Heart right ventricle (tissue), 16 donors: Measurements from ENCODE around the gene DAPP1. TPM values are rescaled to one million over a fixed set of nuclear protein-coding genes. Genes with fewer than 3 reads are reported as not detected.

Experiments used
- ATAC-seq, 8 donors: fragments of 200-7000 bp; cut with Tn5 transposase; one replicate each; pipeline ENCODE4 v1.9.1; 2020; ENCODE audit warnings: mild to moderate bottlenecking in 8 of 8, moderate library complexity in 8 of 8, moderate number of reproducible peaks in 1 of 8
- DNase-seq, 2 donors: peaks; one replicate each; pipeline ENCODE4 v3.0.0-alpha.2; 2020
- H3K27ac ChIP-seq, 10 donors: fragments of 200-600 bp; sonication (generic) in 2 of 10; one replicate each; pipeline versions ENCODE4 v1.5.0 to v1.8.0; 2020 to 2022; ENCODE audit warnings: mild to moderate bottlenecking in 3 of 10
- H3K27me3 ChIP-seq, 7 donors: fragments of 200-600 bp; one replicate each; pipeline ENCODE4 v1.8.0; 2021 to 2022; ENCODE audit warnings: mild to moderate bottlenecking in 2 of 7
- H3K36me3 ChIP-seq, 9 donors: fragments of 200-600 bp; sonication (generic) in 1 of 9; one replicate each; pipeline versions ENCODE4 v1.5.0 to v1.8.0; 2020 to 2022; ENCODE audit warnings: mild to moderate bottlenecking in 2 of 9
- H3K4me1 ChIP-seq, 9 donors: fragments of 200-600 bp; sonication (generic) in 1 of 9; one replicate each; pipeline versions ENCODE4 v1.5.0 to v1.8.0; 2020 to 2022; ENCODE audit warnings: mild to moderate bottlenecking in 4 of 9
- H3K4me3 ChIP-seq, 10 donors: fragments of 200-600 bp; sonication (generic) in 2 of 10; one replicate each; pipeline versions ENCODE4 v1.5.0 to v1.8.0; 2020 to 2022; ENCODE audit warnings: mild to moderate bottlenecking in 7 of 10, moderate library complexity in 2 of 10
- H3K9me3 ChIP-seq, 11 donors: fragments of 200-600 bp in 10 of 11; sonication (generic) in 2 of 11; one replicate each; pipeline versions ENCODE4 v1.5.0 to v1.8.0; 2013 to 2022; ENCODE audit warnings: mild to moderate bottlenecking in 2 of 11, control low read depth in 1 of 11, moderate library complexity in 1 of 11
- WGBS, 2 donors: extraction: QIAGEN DNeasy Blood & Tissue Kit; methylation state at CpG; one replicate each; pipeline ENCODE4 v1.1.7; 2013; ENCODE audit warnings: inconsistent platforms in 1 of 2; 5-methylcytosine and 5-hydroxymethylcytosine counted together
- intact Hi-C, 10 donors: fragments of 100-400 bp; cut with DNase I; formaldehyde crosslinking; loops; one replicate each; pipeline versions ENCODE4 v1.11.1 to v1.14.2; 2022
- polyA plus RNA-seq, 2 donors: library from polyadenylated mRNA; stranded (reverse); fragments of 200-250 nt; gene quantifications; one replicate each; pipeline ENCODE4 v1.2.3, GENCODE V29; 2013
- total RNA-seq, 10 donors: library from RNA; stranded (reverse); fragmentation: NEBNext Ultra II Directional in 3 of 10; extraction: Animal tissue kit (Norgen Biotek cat#: 25700) in 3 of 10; gene quantifications; one replicate each; pipeline versions ENCODE4 v1.2.1 to v1.2.4, GENCODE V29; 2021 to 2023
- TF ChIP-seq, protein P1 (sequence below), 9 donors: fragments of 200-600 bp; sonication (generic) in 2 of 9; IDR thresholded peaks; one replicate each; pipeline versions ENCODE4 v1.5.0 to v1.8.0; 2021 to 2022; ENCODE audit warnings: antibody characterized with exemption in 9 of 9, mild to moderate bottlenecking in 5 of 9, moderate library complexity in 1 of 9
- donor health status: Arrhythmogenic right ventricular cardiomyopathy.
- donor health status: ischemic (EF 13 %, LVEDD 7.1; RV severe dilation, severe dysfunction).
- donor health status: healthy with polysubstance abuse.
- donor health status: DM: no; HTN: yes; CAD: no.
- donor health status: DM: no; HTN: no; CAD: no.
- donor health status: ischemic (EF 25% LVEDD 6.9; RV normal size, moderate dysfunction).
- donor health status: ischemic (EF 25% LVEDD 5.7; RV mildly dilated, moderate dysfunction).
- donor health status: healthy.
- donor health status: DM: yes; HTN: yes; CAD: no.
- donor health status: Ischemic cardiomyopathy.
- donor health status: ischemic (EF 35%, LVEDD 5.7; RV mildly dilated, moderate dysfunction).
- donor health status: nonischemic (EF 11% LVEDD 7.7; RV severe dilation, severe dysfunction).
- donor health status: DM: yes; HTN: yes; CAD: no.
- donor health status: PGD.
- donor health status: ischemic (EF 29% LVEDD 5.4; RV normal size, mild dysfunction).
- donor health status: nonischemic (EF 23%, LVEDD 6.1; RV moderate dilation, normal function).

Gene DAPP1
- total and polyA plus RNA-seq, 12 donors: 0.16 to 5.4 (median 0.34) TPM; not detected in 1

DNA sequence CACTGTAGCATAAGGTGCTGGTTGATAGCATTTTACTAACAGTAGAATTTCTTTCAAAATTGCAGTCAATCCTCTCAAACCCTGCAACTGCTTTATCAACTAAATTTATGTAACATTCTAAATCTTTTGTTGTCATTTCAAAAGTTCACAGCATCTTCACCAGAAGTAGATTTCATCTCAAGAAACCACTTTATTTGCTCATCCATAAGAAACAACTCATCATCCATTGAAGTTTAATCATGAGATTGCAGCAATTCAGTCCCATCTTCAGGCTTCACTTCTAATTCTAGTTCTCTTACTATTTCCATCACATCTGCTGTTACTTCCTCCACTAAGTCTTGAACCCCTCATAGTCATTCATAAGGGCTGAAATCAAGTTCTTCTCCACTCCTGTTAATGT is 55.9 kb downstream of the DAPP1 start:
- no peak for ATAC-seq
- intact Hi-C loops: loop anchor here in 2 of 10 donors (10.0 kb wide), 2 partner anchors 58 to 318 kb away; partner anchors contain the start of gene DAPP1 (in 1 of the 2)
- Histone ChIP-seq H3K4me1 (no peaks in the 10 kb centered on the region), H3K4me3 (no peak overlapping the region), H3K9me3 (no peaks in the 10 kb centered on the region), H3K27ac (no peak overlapping the region), H3K36me3 (peaks cover 0 to 24% (median 0%) of the 10 kb centered on the region in 9 donors), H3K27me3 (no peaks in the 10 kb centered on the region)
- TF ChIP-seq, protein P1, sequence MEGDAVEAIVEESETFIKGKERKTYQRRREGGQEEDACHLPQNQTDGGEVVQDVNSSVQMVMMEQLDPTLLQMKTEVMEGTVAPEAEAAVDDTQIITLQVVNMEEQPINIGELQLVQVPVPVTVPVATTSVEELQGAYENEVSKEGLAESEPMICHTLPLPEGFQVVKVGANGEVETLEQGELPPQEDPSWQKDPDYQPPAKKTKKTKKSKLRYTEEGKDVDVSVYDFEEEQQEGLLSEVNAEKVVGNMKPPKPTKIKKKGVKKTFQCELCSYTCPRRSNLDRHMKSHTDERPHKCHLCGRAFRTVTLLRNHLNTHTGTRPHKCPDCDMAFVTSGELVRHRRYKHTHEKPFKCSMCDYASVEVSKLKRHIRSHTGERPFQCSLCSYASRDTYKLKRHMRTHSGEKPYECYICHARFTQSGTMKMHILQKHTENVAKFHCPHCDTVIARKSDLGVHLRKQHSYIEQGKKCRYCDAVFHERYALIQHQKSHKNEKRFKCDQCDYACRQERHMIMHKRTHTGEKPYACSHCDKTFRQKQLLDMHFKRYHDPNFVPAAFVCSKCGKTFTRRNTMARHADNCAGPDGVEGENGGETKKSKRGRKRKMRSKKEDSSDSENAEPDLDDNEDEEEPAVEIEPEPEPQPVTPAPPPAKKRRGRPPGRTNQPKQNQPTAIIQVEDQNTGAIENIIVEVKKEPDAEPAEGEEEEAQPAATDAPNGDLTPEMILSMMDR (IDR thresholded peaks at IDR 0.05): no peak
- DNase-seq: no peak

DNA sequence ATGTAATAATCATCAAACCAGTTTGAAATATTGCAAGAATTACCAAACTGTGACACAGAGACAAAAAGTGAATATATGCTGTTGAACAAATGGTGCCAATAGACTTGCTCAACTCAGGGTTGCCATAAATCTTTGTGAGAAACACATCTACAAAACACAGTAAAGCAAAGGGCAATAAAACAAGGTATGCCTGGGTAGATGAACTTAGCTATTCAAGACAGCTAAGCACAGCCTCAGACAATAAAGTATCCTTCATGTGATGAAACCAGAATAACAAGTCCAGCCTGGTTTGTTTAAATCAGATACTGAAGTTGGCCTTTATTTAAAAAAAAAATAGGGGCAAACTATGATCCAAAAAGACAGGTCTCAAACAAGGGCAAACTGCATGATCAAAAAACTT is 58.4 kb downstream of the DAPP1 start:
- Histone ChIP-seq H3K4me1 (no peaks in the 10 kb centered on the region), H3K36me3 (peaks cover 0 to 35% (median 10%) of the 10 kb centered on the region in 9 donors), H3K27me3 (no peaks in the 10 kb centered on the region), H3K9me3 (no peaks in the 10 kb centered on the region), H3K4me3 (no peak overlapping the region), H3K27ac (no peak overlapping the region)
- ATAC-seq (no peak), DNase-seq (no peak)
- TF ChIP-seq, protein P1 (IDR thresholded peaks at IDR 0.05): no peak
- intact Hi-C loops: loop anchor here in 2 of 10 donors (10.0 kb wide), 2 partner anchors 60 to 320 kb away; partner anchors contain the start of gene DAPP1 (in 1 of the 2)

DNA sequence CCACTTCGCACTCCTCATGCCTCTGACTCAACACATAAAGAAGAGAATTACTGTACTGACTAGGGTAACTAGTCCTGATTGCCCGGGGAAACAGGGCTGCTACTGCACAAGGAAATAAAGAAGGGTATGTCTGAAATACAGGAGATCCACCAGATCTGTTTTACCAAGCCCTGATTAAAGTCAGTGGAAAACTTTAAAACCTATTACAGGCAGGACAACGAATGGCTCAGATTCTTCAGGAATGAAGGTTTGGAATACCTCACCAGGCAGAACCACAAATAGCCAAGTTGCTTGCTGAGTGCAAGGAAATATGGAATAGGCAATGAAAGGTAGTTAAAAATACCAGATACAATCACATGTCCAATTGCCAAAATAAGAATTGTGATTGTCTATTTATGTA is 60.3 kb downstream of the DAPP1 start:
- intact Hi-C loops: loop anchor here in 2 of 10 donors (10.0 kb wide), 2 partner anchors 62 to 322 kb away; partner anchors contain the start of gene DAPP1 (in 1 of the 2)
- WGBS, 2 donors: 79 to 88% methylated on average over 3 of the region's 3 CpGs
- TF ChIP-seq, protein P1 (IDR thresholded peaks at IDR 0.05): no peak
- no peak overlapping the region for H3K4me3 ChIP-seq
- H3K36me3 ChIP-seq: peaks cover 0 to 54% (median 26%) of the 10 kb centered on the region in 9 donors
- no peak overlapping the region for H3K27ac ChIP-seq
- ATAC-seq: no peak
- no peak for DNase-seq
- no peaks in the 10 kb centered on the region for H3K27me3 ChIP-seq
- no peaks in the 10 kb centered on the region for H3K9me3 ChIP-seq
- H3K4me1 ChIP-seq: no peaks in the 10 kb centered on the region

DNA sequence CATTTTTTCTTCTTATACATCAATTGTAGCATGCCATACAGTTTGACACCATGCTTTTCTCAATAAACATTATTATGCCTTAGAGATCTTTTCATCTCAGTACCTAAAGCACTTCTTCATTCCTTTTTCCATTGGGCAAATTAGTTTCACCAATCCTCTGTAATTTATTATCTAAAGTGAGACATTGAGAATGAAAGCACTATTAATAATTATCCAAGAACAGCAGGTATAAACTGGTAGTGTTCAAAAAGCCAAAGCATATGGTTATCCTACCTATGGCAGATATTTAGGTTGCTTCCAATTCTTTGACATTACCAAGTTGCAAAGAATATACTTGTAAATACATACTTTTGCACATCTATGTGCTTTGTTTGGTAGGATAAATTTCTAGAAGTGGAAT is 62.0 kb downstream of the DAPP1 start:
- TF ChIP-seq, protein P1 (IDR thresholded peaks at IDR 0.05): no peak
- Histone ChIP-seq H3K27ac (no peak overlapping the region), H3K27me3 (no peaks in the 10 kb centered on the region), H3K9me3 (no peaks in the 10 kb centered on the region), H3K36me3 (peaks cover 0 to 71% (median 29%) of the 10 kb centered on the region in 9 donors), H3K4me1 (no peaks in the 10 kb centered on the region), H3K4me3 (no peak overlapping the region)
- ATAC-seq: no peak
- DNase-seq: no peak
- intact Hi-C loops: loop anchor here in 2 of 10 donors (10.0 kb wide), 2 partner anchors 64 to 324 kb away; partner anchors contain the start of gene DAPP1 (in 1 of the 2)
